AG09309 (cell line): ENCODE results near the gene CAPG.

ENCODE experiments used
- DNase-seq: peaks from one replicate; pipeline ENCODE4 v3.0.0-alpha.2; 2010; ENCODE audit warnings: low read depth
- H3K4me3 ChIP-seq: 2 replicates; pipeline ENCODE4 v1.5.1; 2011; ENCODE audit warnings: mild to moderate bottlenecking, low read depth, low read length, moderate library complexity; ENCODE audit not compliant: control insufficient read depth
- CTCF ChIP-seq: IDR thresholded peaks from 2 replicates; pipeline ENCODE4 v1.5.1; 2011; ENCODE audit warnings: mild to moderate bottlenecking, low read depth, low read length, inconsistent platforms; ENCODE audit not compliant: insufficient read depth, control insufficient read depth; ENCODE audit errors: missing control alignments

CAPG gene

GRCh38 chr2:85400541-85401463 lies 9.4 kb downstream of the CAPG start:
- H3K4me3 ChIP-seq, result no peak overlapping the region
- no peak for TF ChIP-seq CTCF
- DNase-seq, result no peak

- no peak for DNase-seq
- TF ChIP-seq CTCF, result no peak
- no peak overlapping the region for H3K4me3 ChIP-seq
Measured at GRCh38 chr2:85400023-85400422, 10.1 kb downstream of the CAPG start.

- TF ChIP-seq CTCF, result no peak
- DNase-seq, result no peak
- H3K4me3 ChIP-seq, result no peak overlapping the region
Measured at GRCh38 chr2:85399183-85399455, 11.0 kb downstream of the CAPG start.

- no peak for DNase-seq
- H3K4me3 ChIP-seq, result no peak overlapping the region
- TF ChIP-seq CTCF, result no peak
Measured at GRCh38 chr2:85398426-85399182, 11.6 kb downstream of the CAPG start.

- TF ChIP-seq CTCF, result no peak
- no peak overlapping the region for H3K4me3 ChIP-seq
- no peak for DNase-seq
Measured at GRCh38 chr2:85397925-85398331, 12.2 kb downstream of the CAPG start.

- TF ChIP-seq CTCF, result no peak
- H3K4me3 ChIP-seq, result no peak overlapping the region
- DNase-seq, result no peak
Measured at GRCh38 chr2:85396531-85397470, 13.4 kb downstream of the CAPG start.
